CD4-positive, alpha-beta T cell (primary cell): ENCODE results near the gene EFR3B. TPM values are rescaled to one million over a fixed set of nuclear protein-coding genes. Genes with fewer than 3 reads are reported as not detected.

ENCODE experiments used
- ATAC-seq: fragments of 200-7000 bp; cut with Tn5 transposase; one replicate; pipeline ENCODE4 v1.10.0; 2022; ENCODE audit warnings: mild to moderate bottlenecking; ENCODE audit not compliant: poor library complexity
- CTCF ChIA-PET: fragments of 350-600 bp; sonication (Branson Sonifier 250); formaldehyde crosslinking; loops from one replicate; lab custom pipeline; 2021; ENCODE audit warnings: antibody characterized with exemption, inconsistent platforms; lab: Charles Lee
- POLR2A ChIA-PET: fragments of 350-600 bp; sonication (Branson Sonifier 250); formaldehyde crosslinking; loops from one replicate; lab custom pipeline; 2021; ENCODE audit warnings: antibody characterized with exemption, inconsistent platforms; lab: Charles Lee
- DNase-seq, 14 experiments: peaks; one replicate each; pipeline ENCODE4 v3.0.0-alpha.2; 2013 to 2020; ENCODE audit warnings: mixed read lengths in 2 of 14
- H3K27ac ChIP-seq, 2 donors: one replicate each; pipeline versions ENCODE4 v1.5.1 to v1.7.0; 2013; ENCODE audit warnings: low read length in 2 of 2, low read depth in 1 of 2, mild to moderate bottlenecking in 1 of 2
- H3K27me3 ChIP-seq, 2 experiments: 1 replicate in 1 of 2; 2 replicates in 1 of 2; pipeline versions ENCODE4 v1.6.1 to v1.7.0; 2013; ENCODE audit warnings: low read length in 2 of 2, control low read depth in 1 of 2, mild to moderate bottlenecking in 1 of 2, moderate library complexity in 1 of 2; ENCODE audit not compliant: insufficient read depth in 2 of 2, control insufficient read depth in 1 of 2
- H3K36me3 ChIP-seq: one replicate; pipeline ENCODE4 v1.6.1; 2013; ENCODE audit warnings: low read length, control low read depth; ENCODE audit not compliant: insufficient read depth
- H3K4me1 ChIP-seq: one replicate; pipeline ENCODE4 v1.6.1; 2013; ENCODE audit warnings: low read length, control low read depth; ENCODE audit not compliant: insufficient read depth
- H3K4me3 ChIP-seq: one replicate; pipeline ENCODE4 v1.5.1; 2013; ENCODE audit warnings: mild to moderate bottlenecking, low read length, moderate library complexity
- H3K9me3 ChIP-seq, 2 experiments: 1 replicate in 1 of 2; 2 replicates in 1 of 2; pipeline versions ENCODE4 v1.6.1 to v1.7.0; 2013; ENCODE audit warnings: low read length in 2 of 2, mild to moderate bottlenecking in 2 of 2, control low read depth in 1 of 2, moderate library complexity in 1 of 2; ENCODE audit not compliant: control insufficient read depth in 1 of 2, insufficient read depth in 1 of 2
- H3K27ac Mint-ChIP-seq: one replicate; pipeline ENCODE4 v1.8.0; 2020; ENCODE audit warnings: mixed read lengths
- H3K27me3 Mint-ChIP-seq: one replicate; pipeline ENCODE4 v1.8.0; 2021; ENCODE audit warnings: mixed read lengths
- H3K36me3 Mint-ChIP-seq: one replicate; pipeline ENCODE4 v1.8.0; 2021; ENCODE audit warnings: low read depth, mixed read lengths
- H3K4me1 Mint-ChIP-seq: one replicate; pipeline ENCODE4 v1.8.0; 2021; ENCODE audit warnings: low read depth, mixed read lengths
- H3K4me3 Mint-ChIP-seq: one replicate; pipeline ENCODE4 v1.8.0; 2020; ENCODE audit warnings: mild to moderate bottlenecking, mixed read lengths
- H3K9me3 Mint-ChIP-seq: one replicate; pipeline ENCODE4 v1.8.0; 2020; ENCODE audit warnings: mixed read lengths
- CTCF ChIP-seq: fragments of 200-600 bp; IDR thresholded peaks from one replicate; pipeline ENCODE4 v1.8.0; 2022; ENCODE audit warnings: antibody characterized with exemption, mild to moderate bottlenecking
- intact Hi-C, 2 experiments: fragments of 100-400 bp; cut with DNase I in 1 of 2; cut with micrococcal nuclease in 1 of 2; formaldehyde crosslinking; loops; one replicate each; pipeline versions ENCODE4 v1.15.1 to v1.9.0; 2023 to 2025; cut with DNase I, micrococcal nuclease
- total RNA-seq, 174 experiments: library from RNA in 2 of 174; stranded (reverse) in 2 of 174; gene quantifications; one replicate each; pipeline ENCODE4 v1.2.3 and lab custom pipeline; 2021 to 2026

EFR3B gene
- total RNA-seq, 2 experiments from 2014 or later = 0.11 TPM; not detected in 1

DNA sequence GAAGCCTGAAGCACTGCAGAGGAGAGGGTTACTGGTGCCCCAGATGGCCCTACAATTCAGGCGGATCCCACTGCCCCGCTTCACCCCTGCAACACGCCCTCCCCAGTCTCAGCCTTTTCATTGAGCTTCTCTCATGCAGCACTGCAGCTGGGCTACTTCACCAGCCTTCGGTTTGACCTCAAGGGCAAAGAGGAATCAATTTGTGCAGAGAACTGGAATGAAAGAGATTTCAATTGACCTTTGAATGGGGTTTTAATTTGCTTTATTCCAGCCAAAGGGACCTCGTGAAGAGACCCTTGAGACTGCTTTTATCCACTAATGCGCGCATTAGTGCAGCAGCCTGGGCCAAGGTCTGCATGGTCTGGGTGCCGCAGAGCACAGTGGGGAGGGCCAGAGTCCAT, 135.3 kb downstream of the EFR3B start:
- Mint-ChIP-seq H3K27me3 (peaks cover 28% of the 10 kb centered on the region), H3K9me3 (no peaks in the 10 kb centered on the region), H3K4me3 (no peak overlapping the region), H3K36me3 (no peaks in the 10 kb centered on the region), H3K27ac (no peak overlapping the region), H3K4me1 (no peaks in the 10 kb centered on the region)
- no peak for TF ChIP-seq CTCF
- ATAC-seq = no peak
- Histone ChIP-seq H3K9me3 (no peaks in the 10 kb centered on the region), H3K27ac (no peak overlapping the region), H3K36me3 (no peaks in the 10 kb centered on the region), H3K4me3 (no peak overlapping the region), H3K27me3 (peaks cover 0 to 13% of the 10 kb centered on the region in 2 experiments), H3K4me1 (no peaks in the 10 kb centered on the region)
- CTCF ChIA-PET = no interaction called here
- POLR2A ChIA-PET = no interaction called here
- intact Hi-C loops = no loop called here
- no peak for DNase-seq

- DNase-seq (no peak), ATAC-seq (no peak)
- TF ChIP-seq CTCF = no peak
- Histone ChIP-seq H3K27me3 (peaks cover 0 to 11% of the 10 kb centered on the region in 2 experiments), H3K9me3 (no peaks in the 10 kb centered on the region), H3K36me3 (no peaks in the 10 kb centered on the region), H3K27ac (no peak overlapping the region), H3K4me1 (no peaks in the 10 kb centered on the region), H3K4me3 (no peak overlapping the region)
- intact Hi-C loops = no loop called here
- H3K4me3 Mint-ChIP-seq = no peak overlapping the region
- no peaks in the 10 kb centered on the region for H3K9me3 Mint-ChIP-seq
- ChIA-PET CTCF (no interaction called here), POLR2A (no interaction called here)
- no peak overlapping the region for H3K27ac Mint-ChIP-seq
- no peaks in the 10 kb centered on the region for H3K36me3 Mint-ChIP-seq
- peaks cover 14% of the 10 kb centered on the region for H3K27me3 Mint-ChIP-seq
- H3K4me1 Mint-ChIP-seq = no peaks in the 10 kb centered on the region
Observed at GRCh38 chr2:25178976-25179375, 137.1 kb downstream of the EFR3B start.

DNA sequence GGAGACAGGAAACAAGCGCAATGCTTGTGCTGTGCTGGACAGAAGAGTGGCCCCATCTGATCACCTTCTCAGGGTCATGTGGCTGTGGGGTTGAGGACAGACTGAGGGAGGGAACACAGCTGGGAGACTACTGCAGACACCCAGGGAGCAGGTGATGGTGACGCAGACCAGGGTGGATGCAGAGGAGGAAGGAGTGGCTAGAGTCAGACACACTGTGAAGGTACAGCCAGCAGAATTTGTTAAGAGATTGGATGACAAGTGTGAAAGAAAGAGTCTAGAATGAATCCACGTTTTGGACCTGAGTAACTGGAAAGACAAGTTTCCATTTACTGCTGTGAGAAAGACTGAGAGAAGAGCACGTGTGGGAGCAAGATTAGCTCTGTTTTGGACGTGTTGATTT, 142.4 kb downstream of the EFR3B start:
- H3K4me1 Mint-ChIP-seq = no peaks in the 10 kb centered on the region
- TF ChIP-seq CTCF = no peak
- no peak overlapping the region for H3K4me3 Mint-ChIP-seq
- ATAC-seq (no peak), DNase-seq (no peak)
- H3K9me3 ChIP-seq = no peaks in the 10 kb centered on the region
- CTCF ChIA-PET = no interaction called here
- POLR2A ChIA-PET = no interaction called here
- H3K4me1 ChIP-seq = no peaks in the 10 kb centered on the region
- no peaks in the 10 kb centered on the region for H3K36me3 Mint-ChIP-seq
- no peak overlapping the region for H3K4me3 ChIP-seq
- peaks cover 0 to under 1% of the 10 kb centered on the region in 2 experiments for H3K27me3 ChIP-seq
- H3K27ac ChIP-seq = no peak overlapping the region
- H3K36me3 ChIP-seq = no peaks in the 10 kb centered on the region
- H3K27ac Mint-ChIP-seq = no peak overlapping the region
- H3K9me3 Mint-ChIP-seq = no peaks in the 10 kb centered on the region
- intact Hi-C loops = no loop called here
- H3K27me3 Mint-ChIP-seq = peaks cover 5% of the 10 kb centered on the region
